A549 (cell line): ENCODE results near the gene TMEM232.

Experiments
- CTCF ChIP-seq: fragments of >200 bp; sonication (Bioruptor Twin); formaldehyde crosslinking; IDR thresholded peaks from 3 replicates; pipeline ENCODE4 v1.5.1; 2016
- KDM1A ChIP-seq: fragments of 200-600 bp; sonication (generic); IDR thresholded peaks from 2 replicates; pipeline ENCODE4 v1.6.1; 2016; ENCODE audit warnings: low read depth, mild to moderate bottlenecking
- MAFK ChIP-seq: fragments of 450-650 bp; IDR thresholded peaks from 2 replicates; pipeline ENCODE4 v1.6.1; 2014; ENCODE audit not compliant: partially characterized antibody
- MAX ChIP-seq: IDR thresholded peaks from 2 replicates; pipeline ENCODE4 v1.6.1; 2012
- NR3C1 ChIP-seq: fragments of >200 bp; sonication (Bioruptor Twin); formaldehyde crosslinking; IDR thresholded peaks from 3 replicates; pipeline ENCODE4 v1.6.1; 2017
- PHF8 ChIP-seq: fragments of 200-600 bp; sonication (generic); IDR thresholded peaks from 2 replicates; pipeline ENCODE4 v1.6.1; 2016; ENCODE audit warnings: low read depth, mild to moderate bottlenecking, antibody characterized with exemption, moderate library complexity, borderline replicate concordance
- POLR2A ChIP-seq: IDR thresholded peaks from 2 replicates; pipeline ENCODE4 v1.6.1; 2012; ENCODE audit warnings: mild to moderate bottlenecking, low read length
- POLR2AphosphoS2 ChIP-seq: conservative IDR thresholded peaks from 2 replicates; pipeline ENCODE4 v1.6.1; 2012; ENCODE audit warnings: low read length, improper control_type of control experiment, inconsistent platforms
- RAD21 ChIP-seq, 2 experiments: fragments of >200 bp in 1 of 2; sonication (Bioruptor Twin) in 1 of 2; formaldehyde crosslinking in 1 of 2; IDR thresholded peaks in 1 of 2; conservative IDR thresholded peaks in 1 of 2; 2 replicates in 1 of 2; 3 replicates in 1 of 2; pipeline ENCODE4 v1.6.1; 2012 to 2018; ENCODE audit warnings: inconsistent platforms in 1 of 2
- SMC3 ChIP-seq: fragments of >200 bp; sonication (Bioruptor Twin); formaldehyde crosslinking; IDR thresholded peaks from 3 replicates; pipeline ENCODE4 v1.6.1; 2018; ENCODE audit warnings: inconsistent platforms
- TF ChIP-seq, protein P1 (sequence below): fragments of 150-350 bp; IDR thresholded peaks from 2 replicates; pipeline ENCODE4 v1.6.1; 2014; ENCODE audit warnings: low read depth, mild to moderate bottlenecking, low read length
- TF ChIP-seq, protein P2 (sequence below): fragments of 200-600 bp; sonication (generic); IDR thresholded peaks from 2 replicates; pipeline ENCODE4 v1.6.1; 2016; ENCODE audit warnings: antibody characterized with exemption, mild to moderate bottlenecking, moderate library complexity

DNA sequence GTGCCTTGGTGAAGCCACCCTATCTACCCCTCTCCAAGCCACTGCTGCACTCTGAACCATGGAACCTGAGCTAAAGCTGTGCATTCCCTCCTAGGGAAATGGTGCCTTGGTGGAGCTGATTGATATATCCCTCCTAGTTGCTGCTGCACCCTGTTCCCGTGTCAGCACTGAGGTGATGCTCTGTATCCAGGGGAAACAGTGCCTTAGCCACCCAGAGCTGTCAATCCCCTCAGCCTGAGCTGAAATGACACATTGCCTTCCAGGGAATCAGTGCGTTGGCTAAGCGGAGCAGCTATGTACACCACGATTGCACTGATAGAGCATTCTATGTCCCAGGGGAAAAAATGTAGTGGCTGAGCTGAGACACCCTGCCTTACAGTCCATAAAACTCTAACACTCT, 257.0 kb downstream of the TMEM232 start:
- TF ChIP-seq, protein P1, sequence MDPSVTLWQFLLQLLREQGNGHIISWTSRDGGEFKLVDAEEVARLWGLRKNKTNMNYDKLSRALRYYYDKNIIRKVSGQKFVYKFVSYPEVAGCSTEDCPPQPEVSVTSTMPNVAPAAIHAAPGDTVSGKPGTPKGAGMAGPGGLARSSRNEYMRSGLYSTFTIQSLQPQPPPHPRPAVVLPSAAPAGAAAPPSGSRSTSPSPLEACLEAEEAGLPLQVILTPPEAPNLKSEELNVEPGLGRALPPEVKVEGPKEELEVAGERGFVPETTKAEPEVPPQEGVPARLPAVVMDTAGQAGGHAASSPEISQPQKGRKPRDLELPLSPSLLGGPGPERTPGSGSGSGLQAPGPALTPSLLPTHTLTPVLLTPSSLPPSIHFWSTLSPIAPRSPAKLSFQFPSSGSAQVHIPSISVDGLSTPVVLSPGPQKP = no peak
- no peak for TF ChIP-seq MAFK
- TF ChIP-seq RAD21 (conservative IDR thresholded peaks at IDR 0.05 in 1 of 2, IDR thresholded peaks at IDR 0.05 in 1 of 2) = no peak
- no peak for TF ChIP-seq SMC3
- TF ChIP-seq, protein P2, sequence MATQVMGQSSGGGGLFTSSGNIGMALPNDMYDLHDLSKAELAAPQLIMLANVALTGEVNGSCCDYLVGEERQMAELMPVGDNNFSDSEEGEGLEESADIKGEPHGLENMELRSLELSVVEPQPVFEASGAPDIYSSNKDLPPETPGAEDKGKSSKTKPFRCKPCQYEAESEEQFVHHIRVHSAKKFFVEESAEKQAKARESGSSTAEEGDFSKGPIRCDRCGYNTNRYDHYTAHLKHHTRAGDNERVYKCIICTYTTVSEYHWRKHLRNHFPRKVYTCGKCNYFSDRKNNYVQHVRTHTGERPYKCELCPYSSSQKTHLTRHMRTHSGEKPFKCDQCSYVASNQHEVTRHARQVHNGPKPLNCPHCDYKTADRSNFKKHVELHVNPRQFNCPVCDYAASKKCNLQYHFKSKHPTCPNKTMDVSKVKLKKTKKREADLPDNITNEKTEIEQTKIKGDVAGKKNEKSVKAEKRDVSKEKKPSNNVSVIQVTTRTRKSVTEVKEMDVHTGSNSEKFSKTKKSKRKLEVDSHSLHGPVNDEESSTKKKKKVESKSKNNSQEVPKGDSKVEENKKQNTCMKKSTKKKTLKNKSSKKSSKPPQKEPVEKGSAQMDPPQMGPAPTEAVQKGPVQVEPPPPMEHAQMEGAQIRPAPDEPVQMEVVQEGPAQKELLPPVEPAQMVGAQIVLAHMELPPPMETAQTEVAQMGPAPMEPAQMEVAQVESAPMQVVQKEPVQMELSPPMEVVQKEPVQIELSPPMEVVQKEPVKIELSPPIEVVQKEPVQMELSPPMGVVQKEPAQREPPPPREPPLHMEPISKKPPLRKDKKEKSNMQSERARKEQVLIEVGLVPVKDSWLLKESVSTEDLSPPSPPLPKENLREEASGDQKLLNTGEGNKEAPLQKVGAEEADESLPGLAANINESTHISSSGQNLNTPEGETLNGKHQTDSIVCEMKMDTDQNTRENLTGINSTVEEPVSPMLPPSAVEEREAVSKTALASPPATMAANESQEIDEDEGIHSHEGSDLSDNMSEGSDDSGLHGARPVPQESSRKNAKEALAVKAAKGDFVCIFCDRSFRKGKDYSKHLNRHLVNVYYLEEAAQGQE = no peak
- TF ChIP-seq POLR2AphosphoS2 = no peak
- no peak for TF ChIP-seq KDM1A
- no peak for TF ChIP-seq CTCF
- no peak for TF ChIP-seq PHF8
- no peak for TF ChIP-seq POLR2A
- TF ChIP-seq NR3C1 = no peak
- TF ChIP-seq MAX = no peak
